ENCODE measurements around the gene RAP2B. TPM values are rescaled to one million over a fixed set of nuclear protein-coding genes. Genes with fewer than 3 reads are reported as not detected.

RAP2B gene
- polyA plus RNA-seq, 1 of the 3 experiments (the other 2 are of a cell fraction) = 7.3 TPM

- H3K79me2 ChIP-seq (ENCODE audit: insufficient read depth) = peaks cover 53% of the 10 kb centered on the region
- TF ChIP-seq RAD21 (IDR thresholded peaks at IDR 0.05; ENCODE audit: low read length) (no peak), EZH2phosphoT487 (IDR thresholded peaks at IDR 0.05; ENCODE audit: borderline replicate concordance, low read depth) (no peak), ZBTB33 (IDR thresholded peaks at IDR 0.05; ENCODE audit: borderline replicate concordance, low read depth) (no peak), NFIC (IDR thresholded peaks at IDR 0.05; ENCODE audit: borderline replicate concordance) (no peak), YY1 (IDR thresholded peaks at IDR 0.05; ENCODE audit: low read depth) (no peak), CHD2 (IDR thresholded peaks at IDR 0.05; ENCODE audit: low read length, partially characterized antibody) (no peak), TEAD4 (IDR thresholded peaks at IDR 0.05; ENCODE audit: borderline replicate concordance, insufficient read depth) (no peak), RFX5 (IDR thresholded peaks at IDR 0.05; ENCODE audit: low read length) (no peak), RXRA (IDR thresholded peaks at IDR 0.05; ENCODE audit: borderline replicate concordance, low read depth) (no peak), JUND (IDR thresholded peaks at IDR 0.05) (peak; percentile 11; the same call in 1 of the 2 replicates), SMC3 (IDR thresholded peaks at IDR 0.05; ENCODE audit: low read depth, low read length) (no peak), USF2 (IDR thresholded peaks at IDR 0.05; ENCODE audit: borderline replicate concordance, low read depth, low read length) (no peak), TCF12 (IDR thresholded peaks at IDR 0.05) (no peak), IRF3 (IDR thresholded peaks at IDR 0.05; ENCODE audit: low read depth, low read length) (no peak), POLR2AphosphoS5 (IDR thresholded peaks at IDR 0.05; ENCODE audit: low read depth, low read length) (no peak), NRF1 (IDR thresholded peaks at IDR 0.05; ENCODE audit: low read depth, low read length) (no peak), FOSL2 (IDR thresholded peaks at IDR 0.05; ENCODE audit: borderline replicate concordance, low read depth) (peak; percentile 3; the same call in 1 of the 2 replicates), PBX3 (IDR thresholded peaks at IDR 0.05) (peak; percentile 67), SIN3A (IDR thresholded peaks at IDR 0.05; ENCODE audit: borderline replicate concordance, low read depth, low read length) (no peak), GATA2 (CRISPR knock-in tag; IDR thresholded peaks at IDR 0.05) (no peak), USF1 (IDR thresholded peaks at IDR 0.05; ENCODE audit: borderline replicate concordance, low read depth) (no peak), FOXM1 (IDR thresholded peaks at IDR 0.05; ENCODE audit: low read depth) (no peak), REST (IDR thresholded peaks at IDR 0.05; ENCODE audit: low read depth, low read length) (no peak), GABPA (IDR thresholded peaks at IDR 0.05; ENCODE audit: low read depth) (no peak), RCOR1 (IDR thresholded peaks at IDR 0.05; ENCODE audit: low read length) (no peak)
- CTCF ChIA-PET = no interaction called here
These were observed 7.9 kb downstream of the RAP2B start for GRCh38 chr3:153169793-153170383.

More at GRCh38 chr3:153169793-153170383, 7.9 kb downstream of the RAP2B start:
- no peak overlapping the region for H3K9ac ChIP-seq
- H3K4me3 ChIP-seq (ENCODE audit: low read depth in 2 of 2, low read length in 1 of 2) = no peak overlapping the region
- H3K27ac ChIP-seq (ENCODE audit: low read depth in 2 of 2, low read length in 1 of 2) = no peak overlapping the region; a peak in 1 of 4 replicates
- no peak for DNase-seq
- H4K20me1 ChIP-seq (ENCODE audit: insufficient read depth) = peaks cover 47% of the 10 kb centered on the region
- peaks cover 0 to 25% of the 10 kb centered on the region in 2 experiments; a peak in 3 of 4 replicates for H3K4me1 ChIP-seq (ENCODE audit: control insufficient read depth in 1 of 2, insufficient read depth in 2 of 2, low read depth in 1 of 2, low read length in 1 of 2)
- H3K27me3 ChIP-seq (ENCODE audit: insufficient read depth) = no peaks in the 10 kb centered on the region
- no peak overlapping the region for H3K4me2 ChIP-seq
- WGBS (ENCODE audit: low lambda C conversion rate) = 79% methylated on average over 2 of the region's 2 CpGs
- no peaks in the 10 kb centered on the region for H3K9me2 ChIP-seq
- no peak overlapping the region for H2AFZ ChIP-seq (ENCODE audit: low read depth)
- H3K36me3 ChIP-seq (replicated peaks in 1 of 2; ENCODE audit: control insufficient read depth in 1 of 2, insufficient read depth in 2 of 2, low read length in 1 of 2) = peaks cover 8 to 58% of the 10 kb centered on the region in 2 experiments
- H3F3A ChIP-seq (replicated peaks; ENCODE audit: insufficient read depth) = peaks cover 49% of the 10 kb centered on the region
- H3K9me3 ChIP-seq = no peaks in the 10 kb centered on the region
- POLR2A ChIA-PET = no interaction called here

All from SK-N-SH (cell line).